GM23338 (cell line): ENCODE measurements around the gene SRP14. TPM values are rescaled to one million over a fixed set of nuclear protein-coding genes. Genes with fewer than 3 reads are reported as not detected.

Source experiments
- ATAC-seq: fragments of 200-7000 bp; cut with Tn5 transposase; 3 replicates; pipeline ENCODE4 v1.9.1; 2020
- DNase-seq: peaks from one replicate; pipeline ENCODE4 v3.0.0-alpha.2; 2015; ENCODE audit warnings: low spot score
- H2AFZ ChIP-seq: fragments of 200-600 bp; sonication (generic); 2 replicates; pipeline ENCODE4 v1.8.0; 2016; ENCODE audit warnings: antibody characterized with exemption, mild to moderate bottlenecking, moderate library complexity
- H3F3A ChIP-seq: fragments of 200-600 bp; sonication (generic); replicated peaks from 2 replicates; pipeline ENCODE4 v1.8.0; 2017; ENCODE audit warnings: antibody characterized with exemption, mixed run types, low read depth
- H3K27ac ChIP-seq: fragments of 200-600 bp; sonication (generic); 2 replicates; pipeline ENCODE4 v1.6.1; 2016; ENCODE audit warnings: low read depth
- H3K27me3 ChIP-seq: fragments of 200-600 bp; sonication (generic); 2 replicates; pipeline ENCODE4 v1.8.0; 2016; ENCODE audit warnings: mild to moderate bottlenecking, mixed run types, moderate library complexity; ENCODE audit not compliant: insufficient read depth
- H3K36me3 ChIP-seq: fragments of 200-600 bp; sonication (generic); 2 replicates; pipeline ENCODE4 v1.8.0; 2016; ENCODE audit warnings: mild to moderate bottlenecking; ENCODE audit not compliant: insufficient read depth
- H3K4me1 ChIP-seq: fragments of 200-600 bp; sonication (generic); 2 replicates; pipeline ENCODE4 v1.8.0; 2016; ENCODE audit warnings: mild to moderate bottlenecking, moderate library complexity; ENCODE audit not compliant: insufficient read depth
- H3K4me2 ChIP-seq: fragments of 200-600 bp; sonication (generic); 2 replicates; pipeline ENCODE4 v1.7.1; 2017; ENCODE audit warnings: mixed run types
- H3K4me3 ChIP-seq: fragments of 200-600 bp; sonication (generic); 2 replicates; pipeline ENCODE4 v1.6.1; 2016; ENCODE audit warnings: mixed run types
- H3K79me2 ChIP-seq: fragments of 200-600 bp; sonication (generic); replicated peaks from 2 replicates; pipeline ENCODE4 v1.8.0; 2017; ENCODE audit warnings: mild to moderate bottlenecking; ENCODE audit not compliant: insufficient read depth
- H3K9me2 ChIP-seq: fragments of 200-600 bp; sonication (generic); 2 replicates; pipeline ENCODE4 v1.8.0; 2017; ENCODE audit not compliant: insufficient read depth
- H4K20me1 ChIP-seq: fragments of 200-600 bp; sonication (generic); replicated peaks from 2 replicates; pipeline ENCODE4 v1.8.0; 2017; ENCODE audit warnings: mild to moderate bottlenecking; ENCODE audit not compliant: insufficient read depth
- H3K27ac Mint-ChIP-seq: 2 replicates; pipeline ENCODE4 v1.8.0; 2020; ENCODE audit warnings: inconsistent platforms, mild to moderate bottlenecking, moderate library complexity, mixed read lengths
- H3K27me3 Mint-ChIP-seq: 3 replicates; pipeline ENCODE4 v1.8.0; 2022; ENCODE audit warnings: low read depth, mild to moderate bottlenecking, moderate library complexity, mixed read lengths, inconsistent platforms; ENCODE audit not compliant: insufficient read depth, poor library complexity
- H3K36me3 Mint-ChIP-seq: 3 replicates; pipeline ENCODE4 v1.8.0; 2021; ENCODE audit warnings: low read depth, mild to moderate bottlenecking, inconsistent platforms, moderate library complexity, mixed read lengths
- H3K4me1 Mint-ChIP-seq: 3 replicates; pipeline ENCODE4 v1.8.0; 2020; ENCODE audit warnings: mild to moderate bottlenecking, inconsistent platforms, mixed read lengths
- H3K4me3 Mint-ChIP-seq: 3 replicates; pipeline ENCODE4 v1.8.0; 2021; ENCODE audit warnings: moderate library complexity, mild to moderate bottlenecking, inconsistent platforms, mixed read lengths
- H3K9me3 Mint-ChIP-seq: 3 replicates; pipeline ENCODE4 v1.8.0; 2020; ENCODE audit warnings: moderate library complexity, mild to moderate bottlenecking, inconsistent platforms, mixed read lengths
- CTCF ChIP-seq, 2 experiments: fragments of 200-600 bp in 1 of 2; sonication (generic) in 1 of 2; conservative IDR thresholded peaks; 2 replicates each; pipeline versions ENCODE4 v1.5.1 to v1.6.1; 2016 to 2017; ENCODE audit warnings: antibody characterized with exemption in 2 of 2, low read depth in 2 of 2, mild to moderate bottlenecking in 2 of 2, moderate library complexity in 1 of 2
- JUNB ChIP-seq: IDR thresholded peaks from one replicate; pipeline ENCODE4 v1.6.1; 2016; ENCODE audit warnings: antibody characterized with exemption; ENCODE audit not compliant: unreplicated experiment
- NANOG ChIP-seq: IDR thresholded peaks from 2 replicates; pipeline ENCODE4 v1.6.1; 2016; ENCODE audit warnings: antibody characterized with exemption, borderline replicate concordance
- ZNF331 ChIP-seq: fragments of 250-450 bp; sonication (Bioruptor Pico); IDR thresholded peaks from 2 replicates; pipeline ENCODE4 v1.5.0; 2020; ENCODE audit warnings: low read depth, mild to moderate bottlenecking, moderate library complexity
- polyA plus RNA-seq: library from polyadenylated mRNA; unstranded; fragments of >200 nt; fragmentation: Nextera tagmentation; extraction: Ambion mirVana; gene quantifications from 2 replicates; pipeline ENCODE4 v1.2.1, GENCODE V29; 2016
- total RNA-seq: library from RNA; depleted of rRNA; stranded (reverse); fragments of >200 nt; shearing (Covaris generic); gene quantifications from 2 replicates; pipeline ENCODE4 v1.2.3, GENCODE V29; 2014
- TF ChIP-seq, protein P1 (sequence below): IDR thresholded peaks from one replicate; pipeline ENCODE4 v1.6.1; 2018; ENCODE audit warnings: antibody characterized with exemption; ENCODE audit not compliant: unreplicated experiment
- TF ChIP-seq, protein P2 (sequence below): fragments of 250-450 bp; sonication (Bioruptor Pico); IDR thresholded peaks from 2 replicates; pipeline ENCODE4 v1.5.0; 2020; ENCODE audit warnings: mild to moderate bottlenecking, moderate library complexity

The SRP14 gene
- total and polyA plus RNA-seq, 2 experiments from 2014 or later: 249 to 1,412 TPM

GRCh38 chr15:40008061-40008765 lies 30.8 kb downstream of the SRP14 start:
- no peaks in the 10 kb centered on the region for H3K4me1 Mint-ChIP-seq
- Histone ChIP-seq H3K4me1 (no peaks in the 10 kb centered on the region), H4K20me1 (no peaks in the 10 kb centered on the region), H3K4me2 (no peak overlapping the region), H3K27me3 (no peaks in the 10 kb centered on the region), H3K4me3 (no peak overlapping the region), H2AFZ (no peak overlapping the region), H3K36me3 (peaks cover 88% of the 10 kb centered on the region), H3K79me2 (no peaks in the 10 kb centered on the region), H3K9me2 (no peaks in the 10 kb centered on the region), H3F3A (no peaks in the 10 kb centered on the region; the same call in none of the 2 replicates), H3K27ac (0 out of 2 replicates have a peak overlapping the region, but pooled peaks have one; percentile 34)
- no peak overlapping the region for H3K4me3 Mint-ChIP-seq
- peaks cover 91% of the 10 kb centered on the region for H3K36me3 Mint-ChIP-seq
- TF ChIP-seq, protein P1, sequence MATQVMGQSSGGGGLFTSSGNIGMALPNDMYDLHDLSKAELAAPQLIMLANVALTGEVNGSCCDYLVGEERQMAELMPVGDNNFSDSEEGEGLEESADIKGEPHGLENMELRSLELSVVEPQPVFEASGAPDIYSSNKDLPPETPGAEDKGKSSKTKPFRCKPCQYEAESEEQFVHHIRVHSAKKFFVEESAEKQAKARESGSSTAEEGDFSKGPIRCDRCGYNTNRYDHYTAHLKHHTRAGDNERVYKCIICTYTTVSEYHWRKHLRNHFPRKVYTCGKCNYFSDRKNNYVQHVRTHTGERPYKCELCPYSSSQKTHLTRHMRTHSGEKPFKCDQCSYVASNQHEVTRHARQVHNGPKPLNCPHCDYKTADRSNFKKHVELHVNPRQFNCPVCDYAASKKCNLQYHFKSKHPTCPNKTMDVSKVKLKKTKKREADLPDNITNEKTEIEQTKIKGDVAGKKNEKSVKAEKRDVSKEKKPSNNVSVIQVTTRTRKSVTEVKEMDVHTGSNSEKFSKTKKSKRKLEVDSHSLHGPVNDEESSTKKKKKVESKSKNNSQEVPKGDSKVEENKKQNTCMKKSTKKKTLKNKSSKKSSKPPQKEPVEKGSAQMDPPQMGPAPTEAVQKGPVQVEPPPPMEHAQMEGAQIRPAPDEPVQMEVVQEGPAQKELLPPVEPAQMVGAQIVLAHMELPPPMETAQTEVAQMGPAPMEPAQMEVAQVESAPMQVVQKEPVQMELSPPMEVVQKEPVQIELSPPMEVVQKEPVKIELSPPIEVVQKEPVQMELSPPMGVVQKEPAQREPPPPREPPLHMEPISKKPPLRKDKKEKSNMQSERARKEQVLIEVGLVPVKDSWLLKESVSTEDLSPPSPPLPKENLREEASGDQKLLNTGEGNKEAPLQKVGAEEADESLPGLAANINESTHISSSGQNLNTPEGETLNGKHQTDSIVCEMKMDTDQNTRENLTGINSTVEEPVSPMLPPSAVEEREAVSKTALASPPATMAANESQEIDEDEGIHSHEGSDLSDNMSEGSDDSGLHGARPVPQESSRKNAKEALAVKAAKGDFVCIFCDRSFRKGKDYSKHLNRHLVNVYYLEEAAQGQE: no peak
- no peak for TF ChIP-seq ZNF331 (CRISPR knock-in tag)
- DNase-seq (no peak), ATAC-seq (no peak)
- H3K27me3 Mint-ChIP-seq: peaks cover 5% of the 10 kb centered on the region
- H3K9me3 Mint-ChIP-seq: peaks cover 15% of the 10 kb centered on the region
- H3K27ac Mint-ChIP-seq: no peak overlapping the region

- H3K4me1 Mint-ChIP-seq: peaks cover 5% of the 10 kb centered on the region; the same call in 2 of the 3 replicates
- Histone ChIP-seq H3K79me2 (no peaks in the 10 kb centered on the region), H4K20me1 (no peaks in the 10 kb centered on the region), H3K27me3 (no peaks in the 10 kb centered on the region), H3K4me1 (0 out of 2 replicates have a peak, but pooled peaks cover 4% of the 10 kb centered on the region), H2AFZ (no peak overlapping the region), H3K36me3 (peaks cover 82% of the 10 kb centered on the region), H3K4me3 (no peak overlapping the region), H3K27ac (no peak overlapping the region), H3F3A (no peaks in the 10 kb centered on the region; the same call in none of the 2 replicates), H3K4me2 (no peak overlapping the region), H3K9me2 (no peaks in the 10 kb centered on the region)
- no peak for ATAC-seq
- no peak overlapping the region for H3K27ac Mint-ChIP-seq
- peaks cover 5% of the 10 kb centered on the region for H3K27me3 Mint-ChIP-seq
- no peaks in the 10 kb centered on the region; the same call in 2 of the 3 replicates for H3K9me3 Mint-ChIP-seq
- no peak for DNase-seq
- H3K36me3 Mint-ChIP-seq: peaks cover 89% of the 10 kb centered on the region
- H3K4me3 Mint-ChIP-seq: no peak overlapping the region
- TF ChIP-seq NANOG: no peak
- TF ChIP-seq JUNB: no peak
- TF ChIP-seq CTCF (conservative IDR thresholded peaks at IDR 0.05; ENCODE audit: low read depth in 2 of 2): no peak
- TF ChIP-seq, protein P2, sequence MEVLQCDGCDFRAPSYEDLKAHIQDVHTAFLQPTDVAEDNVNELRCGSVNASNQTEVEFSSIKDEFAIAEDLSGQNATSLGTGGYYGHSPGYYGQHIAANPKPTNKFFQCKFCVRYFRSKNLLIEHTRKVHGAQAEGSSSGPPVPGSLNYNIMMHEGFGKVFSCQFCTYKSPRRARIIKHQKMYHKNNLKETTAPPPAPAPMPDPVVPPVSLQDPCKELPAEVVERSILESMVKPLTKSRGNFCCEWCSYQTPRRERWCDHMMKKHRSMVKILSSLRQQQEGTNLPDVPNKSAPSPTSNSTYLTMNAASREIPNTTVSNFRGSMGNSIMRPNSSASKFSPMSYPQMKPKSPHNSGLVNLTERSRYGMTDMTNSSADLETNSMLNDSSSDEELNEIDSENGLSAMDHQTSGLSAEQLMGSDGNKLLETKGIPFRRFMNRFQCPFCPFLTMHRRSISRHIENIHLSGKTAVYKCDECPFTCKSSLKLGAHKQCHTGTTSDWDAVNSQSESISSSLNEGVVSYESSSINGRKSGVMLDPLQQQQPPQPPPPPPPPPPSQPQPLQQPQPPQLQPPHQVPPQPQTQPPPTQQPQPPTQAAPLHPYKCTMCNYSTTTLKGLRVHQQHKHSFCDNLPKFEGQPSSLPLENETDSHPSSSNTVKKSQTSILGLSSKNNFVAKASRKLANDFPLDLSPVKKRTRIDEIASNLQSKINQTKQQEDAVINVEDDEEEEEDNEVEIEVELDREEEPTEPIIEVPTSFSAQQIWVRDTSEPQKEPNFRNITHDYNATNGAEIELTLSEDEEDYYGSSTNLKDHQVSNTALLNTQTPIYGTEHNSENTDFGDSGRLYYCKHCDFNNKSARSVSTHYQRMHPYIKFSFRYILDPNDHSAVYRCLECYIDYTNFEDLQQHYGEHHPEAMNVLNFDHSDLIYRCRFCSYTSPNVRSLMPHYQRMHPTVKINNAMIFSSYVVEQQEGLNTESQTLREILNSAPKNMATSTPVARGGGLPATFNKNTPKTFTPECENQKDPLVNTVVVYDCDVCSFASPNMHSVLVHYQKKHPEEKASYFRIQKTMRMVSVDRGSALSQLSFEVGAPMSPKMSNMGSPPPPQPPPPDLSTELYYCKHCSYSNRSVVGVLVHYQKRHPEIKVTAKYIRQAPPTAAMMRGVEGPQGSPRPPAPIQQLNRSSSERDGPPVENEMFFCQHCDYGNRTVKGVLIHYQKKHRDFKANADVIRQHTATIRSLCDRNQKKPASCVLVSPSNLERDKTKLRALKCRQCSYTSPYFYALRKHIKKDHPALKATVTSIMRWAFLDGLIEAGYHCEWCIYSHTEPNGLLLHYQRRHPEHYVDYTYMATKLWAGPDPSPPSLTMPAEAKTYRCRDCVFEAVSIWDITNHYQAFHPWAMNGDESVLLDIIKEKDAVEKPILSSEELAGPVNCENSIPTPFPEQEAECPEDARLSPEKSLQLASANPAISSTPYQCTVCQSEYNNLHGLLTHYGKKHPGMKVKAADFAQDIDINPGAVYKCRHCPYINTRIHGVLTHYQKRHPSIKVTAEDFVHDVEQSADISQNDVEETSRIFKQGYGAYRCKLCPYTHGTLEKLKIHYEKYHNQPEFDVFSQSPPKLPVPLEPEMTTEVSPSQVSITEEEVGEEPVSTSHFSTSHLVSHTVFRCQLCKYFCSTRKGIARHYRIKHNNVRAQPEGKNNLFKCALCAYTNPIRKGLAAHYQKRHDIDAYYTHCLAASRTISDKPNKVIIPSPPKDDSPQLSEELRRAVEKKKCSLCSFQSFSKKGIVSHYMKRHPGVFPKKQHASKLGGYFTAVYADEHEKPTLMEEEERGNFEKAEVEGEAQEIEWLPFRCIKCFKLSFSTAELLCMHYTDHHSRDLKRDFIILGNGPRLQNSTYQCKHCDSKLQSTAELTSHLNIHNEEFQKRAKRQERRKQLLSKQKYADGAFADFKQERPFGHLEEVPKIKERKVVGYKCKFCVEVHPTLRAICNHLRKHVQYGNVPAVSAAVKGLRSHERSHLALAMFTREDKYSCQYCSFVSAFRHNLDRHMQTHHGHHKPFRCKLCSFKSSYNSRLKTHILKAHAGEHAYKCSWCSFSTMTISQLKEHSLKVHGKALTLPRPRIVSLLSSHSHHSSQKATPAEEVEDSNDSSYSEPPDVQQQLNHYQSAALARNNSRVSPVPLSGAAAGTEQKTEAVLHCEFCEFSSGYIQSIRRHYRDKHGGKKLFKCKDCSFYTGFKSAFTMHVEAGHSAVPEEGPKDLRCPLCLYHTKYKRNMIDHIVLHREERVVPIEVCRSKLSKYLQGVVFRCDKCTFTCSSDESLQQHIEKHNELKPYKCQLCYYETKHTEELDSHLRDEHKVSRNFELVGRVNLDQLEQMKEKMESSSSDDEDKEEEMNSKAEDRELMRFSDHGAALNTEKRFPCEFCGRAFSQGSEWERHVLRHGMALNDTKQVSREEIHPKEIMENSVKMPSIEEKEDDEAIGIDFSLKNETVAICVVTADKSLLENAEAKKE (CRISPR knock-in tag): no peak
Observed at GRCh38 chr15:40006646-40007045, 32.3 kb downstream of the SRP14 start.
